DOHH2 (cell line): ENCODE data around the gene YDJC.
"Not testable (repeated sequence)": the region's sequence is repeated elsewhere in the genome, so short reads cannot be mapped to it uniquely, and the experiment has no call there.

ENCODE experiments used
- H3F3A ChIP-seq: fragments of 200-600 bp; sonication (generic), shearing (Covaris generic); 2 replicates; pipeline ENCODE4 v1.6.0; 2016; ENCODE audit warnings: antibody characterized with exemption, mild to moderate bottlenecking; ENCODE audit not compliant: control insufficient read depth, insufficient read depth
- H3K27ac ChIP-seq: fragments of 200-600 bp; sonication (generic); 2 replicates; pipeline ENCODE4 v1.5.1; 2014; ENCODE audit warnings: low read depth, mild to moderate bottlenecking, low read length, moderate library complexity
- H3K27me3 ChIP-seq: fragments of 200-600 bp; sonication (generic); 2 replicates; pipeline ENCODE4 v1.6.1; 2014; ENCODE audit warnings: mild to moderate bottlenecking, low read length, mixed read lengths; ENCODE audit not compliant: control insufficient read depth
- H3K36me3 ChIP-seq: fragments of 200-600 bp; sonication (generic); 2 replicates; pipeline ENCODE4 v1.6.1; 2014; ENCODE audit warnings: mild to moderate bottlenecking, low read length, moderate library complexity, mixed read lengths; ENCODE audit not compliant: control insufficient read depth
- H3K4me1 ChIP-seq: fragments of 200-600 bp; sonication (generic); 2 replicates; pipeline ENCODE4 v1.6.1; 2014; ENCODE audit warnings: mild to moderate bottlenecking, low read length, mixed read lengths; ENCODE audit not compliant: control insufficient read depth
- H3K4me2 ChIP-seq: fragments of 200-600 bp; sonication (generic); 2 replicates; pipeline ENCODE4 v1.6.0; 2014; ENCODE audit warnings: mild to moderate bottlenecking, low read length, moderate library complexity
- H3K4me3 ChIP-seq: fragments of 200-600 bp; sonication (generic); 2 replicates; pipeline ENCODE4 v1.5.1; 2014; ENCODE audit warnings: mild to moderate bottlenecking, low read length, mixed read lengths
- H3K79me2 ChIP-seq: fragments of 200-600 bp; sonication (generic); 2 replicates; pipeline ENCODE4 v1.6.1; 2014; ENCODE audit warnings: mild to moderate bottlenecking, low read length, mixed read lengths; ENCODE audit not compliant: control insufficient read depth
- H3K9me2 ChIP-seq: fragments of 200-600 bp; sonication (generic); replicated peaks from 2 replicates; pipeline ENCODE4 v1.6.1; 2014; ENCODE audit warnings: mild to moderate bottlenecking, low read length, mixed read lengths; ENCODE audit not compliant: control insufficient read depth
- H3K9me3 ChIP-seq: fragments of 200-600 bp; sonication (generic); 2 replicates; pipeline ENCODE4 v1.6.1; 2014; ENCODE audit warnings: antibody characterized with exemption, low read length, mixed read lengths; ENCODE audit not compliant: control insufficient read depth, insufficient read depth
- H4K20me1 ChIP-seq: fragments of 200-600 bp; sonication (generic); 2 replicates; pipeline ENCODE4 v1.6.0; 2014; ENCODE audit warnings: low read depth, mild to moderate bottlenecking, antibody characterized with exemption, low read length, moderate library complexity; ENCODE audit not compliant: control insufficient read depth, insufficient read depth
- EZH2phosphoT487 ChIP-seq: fragments of 200-600 bp; sonication (generic); IDR thresholded peaks from 2 replicates; pipeline ENCODE4 v1.6.1; 2017; ENCODE audit warnings: borderline replicate concordance, mild to moderate bottlenecking, antibody characterized with exemption, low read length, moderate library complexity, mixed read lengths
- TF ChIP-seq, protein P1 (sequence below): fragments of 200-600 bp; sonication (generic); IDR thresholded peaks from one replicate; pipeline ENCODE4 v1.5.1; 2014; ENCODE audit warnings: antibody characterized with exemption, mild to moderate bottlenecking, low read depth, low read length; ENCODE audit not compliant: poor library complexity, severe bottlenecking

The YDJC gene

DNA sequence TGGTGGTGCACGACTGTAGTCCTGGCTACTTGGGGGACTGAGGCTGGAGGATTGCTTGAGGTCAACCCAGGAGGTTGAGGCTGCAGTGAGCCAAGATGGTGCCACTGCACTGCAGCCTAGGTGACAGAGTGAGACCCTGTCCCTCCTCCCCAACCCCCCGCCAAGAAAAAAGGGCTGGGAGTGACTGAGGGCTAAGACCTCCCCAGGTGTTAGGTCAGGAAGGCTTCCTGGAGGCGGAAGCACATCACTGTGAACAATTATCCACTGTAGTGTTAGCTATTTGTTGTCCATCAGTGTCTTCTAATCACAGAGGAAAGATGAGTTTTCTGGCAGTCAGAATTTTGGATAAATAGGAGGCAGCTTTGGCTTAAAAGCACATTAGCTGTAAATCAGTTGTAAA is 8.8 kb downstream of the YDJC start:
- peaks cover 92% of the 10 kb centered on the region for H3K79me2 ChIP-seq
- H4K20me1 ChIP-seq, result peaks cover 6% of the 10 kb centered on the region; the same call in 1 of the 2 replicates
- no peaks in the 10 kb centered on the region for H3K9me3 ChIP-seq
- TF ChIP-seq, protein P1, sequence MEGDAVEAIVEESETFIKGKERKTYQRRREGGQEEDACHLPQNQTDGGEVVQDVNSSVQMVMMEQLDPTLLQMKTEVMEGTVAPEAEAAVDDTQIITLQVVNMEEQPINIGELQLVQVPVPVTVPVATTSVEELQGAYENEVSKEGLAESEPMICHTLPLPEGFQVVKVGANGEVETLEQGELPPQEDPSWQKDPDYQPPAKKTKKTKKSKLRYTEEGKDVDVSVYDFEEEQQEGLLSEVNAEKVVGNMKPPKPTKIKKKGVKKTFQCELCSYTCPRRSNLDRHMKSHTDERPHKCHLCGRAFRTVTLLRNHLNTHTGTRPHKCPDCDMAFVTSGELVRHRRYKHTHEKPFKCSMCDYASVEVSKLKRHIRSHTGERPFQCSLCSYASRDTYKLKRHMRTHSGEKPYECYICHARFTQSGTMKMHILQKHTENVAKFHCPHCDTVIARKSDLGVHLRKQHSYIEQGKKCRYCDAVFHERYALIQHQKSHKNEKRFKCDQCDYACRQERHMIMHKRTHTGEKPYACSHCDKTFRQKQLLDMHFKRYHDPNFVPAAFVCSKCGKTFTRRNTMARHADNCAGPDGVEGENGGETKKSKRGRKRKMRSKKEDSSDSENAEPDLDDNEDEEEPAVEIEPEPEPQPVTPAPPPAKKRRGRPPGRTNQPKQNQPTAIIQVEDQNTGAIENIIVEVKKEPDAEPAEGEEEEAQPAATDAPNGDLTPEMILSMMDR, result no peak
- no peak for TF ChIP-seq EZH2phosphoT487
- no peak overlapping the region for H3K27ac ChIP-seq
- H3K4me2 ChIP-seq, result no peak overlapping the region
- peaks cover 32% of the 10 kb centered on the region for H3K4me1 ChIP-seq
- peaks cover 36% of the 10 kb centered on the region for H3F3A ChIP-seq
- H3K27me3 ChIP-seq, result no peaks in the 10 kb centered on the region
- no peak overlapping the region for H3K4me3 ChIP-seq
- no peaks in the 10 kb centered on the region for H3K9me2 ChIP-seq
- peaks cover 59% of the 10 kb centered on the region for H3K36me3 ChIP-seq

DNA sequence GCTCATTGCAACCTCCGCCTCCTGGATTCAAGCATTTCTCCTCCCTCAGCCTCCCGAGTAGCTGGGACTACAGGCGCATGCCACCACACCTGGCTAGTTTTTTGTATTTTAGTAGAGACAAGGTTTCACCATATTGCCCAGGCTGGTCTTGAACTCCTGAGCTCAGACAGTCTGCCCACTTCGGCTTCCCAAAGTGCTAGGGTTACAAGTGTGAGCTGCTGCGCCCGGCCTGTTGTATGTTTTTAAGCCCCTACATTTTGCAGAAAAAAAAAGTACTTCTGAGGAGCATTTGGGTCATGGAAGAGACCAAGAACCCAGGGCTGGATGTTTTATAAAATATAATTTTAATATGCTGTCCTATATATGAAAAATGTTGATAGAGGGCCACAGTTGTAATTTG is 12.5 kb downstream of the YDJC start:
- H3K4me3 ChIP-seq, H3K9me3 ChIP-seq, H3K27me3 ChIP-seq, H3K9me2 ChIP-seq: not testable (repeated sequence)
- Histone ChIP-seq H3F3A (peaks cover 18% of the 10 kb centered on the region), H3K4me1 (peaks cover 47% of the 10 kb centered on the region), H3K4me2 (0 out of 2 replicates have a peak overlapping the region, but pooled peaks have one; percentile 23), H3K36me3 (peaks cover 60% of the 10 kb centered on the region), H3K27ac (0 out of 2 replicates have a peak overlapping the region, but pooled peaks have one; percentile 27), H3K79me2 (peaks cover 87% of the 10 kb centered on the region), H4K20me1 (peaks cover 10% of the 10 kb centered on the region; the same call in 1 of the 2 replicates)

DNA sequence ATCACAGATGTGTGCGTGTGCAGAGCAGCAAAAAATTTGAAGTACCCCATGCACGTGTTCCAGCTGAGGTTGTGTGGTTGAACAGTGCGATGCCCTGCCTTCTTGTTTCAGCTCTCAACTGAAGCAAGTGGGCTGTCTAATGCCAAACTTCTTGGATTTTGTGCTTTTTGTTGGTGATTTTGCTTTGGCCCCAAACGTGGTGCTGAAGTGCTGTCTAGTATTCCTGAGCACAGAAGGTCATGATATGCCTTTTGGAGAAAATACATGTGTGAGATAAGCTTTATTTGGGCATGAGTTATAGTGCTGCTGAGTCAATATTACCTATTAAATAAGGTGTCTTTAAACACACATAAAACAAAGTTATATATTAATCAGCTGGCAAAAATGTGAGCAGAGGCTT is 14.1 kb downstream of the YDJC start:
- Histone ChIP-seq H3K9me2 (no peaks in the 10 kb centered on the region), H3K36me3 (peaks cover 63% of the 10 kb centered on the region), H3K27me3 (no peaks in the 10 kb centered on the region), H3F3A (peaks cover 12% of the 10 kb centered on the region), H3K27ac (peak overlapping the region; percentile 27), H4K20me1 (peaks cover 9% of the 10 kb centered on the region; the same call in 1 of the 2 replicates), H3K9me3 (no peaks in the 10 kb centered on the region), H3K79me2 (peaks cover 91% of the 10 kb centered on the region), H3K4me2 (peak overlapping the region; percentile 23), H3K4me1 (peaks cover 47% of the 10 kb centered on the region), H3K4me3 (0 out of 2 replicates have a peak overlapping the region, but pooled peaks have one; percentile 13)
- TF ChIP-seq, protein P1, result no peak
- no peak for TF ChIP-seq EZH2phosphoT487

DNA sequence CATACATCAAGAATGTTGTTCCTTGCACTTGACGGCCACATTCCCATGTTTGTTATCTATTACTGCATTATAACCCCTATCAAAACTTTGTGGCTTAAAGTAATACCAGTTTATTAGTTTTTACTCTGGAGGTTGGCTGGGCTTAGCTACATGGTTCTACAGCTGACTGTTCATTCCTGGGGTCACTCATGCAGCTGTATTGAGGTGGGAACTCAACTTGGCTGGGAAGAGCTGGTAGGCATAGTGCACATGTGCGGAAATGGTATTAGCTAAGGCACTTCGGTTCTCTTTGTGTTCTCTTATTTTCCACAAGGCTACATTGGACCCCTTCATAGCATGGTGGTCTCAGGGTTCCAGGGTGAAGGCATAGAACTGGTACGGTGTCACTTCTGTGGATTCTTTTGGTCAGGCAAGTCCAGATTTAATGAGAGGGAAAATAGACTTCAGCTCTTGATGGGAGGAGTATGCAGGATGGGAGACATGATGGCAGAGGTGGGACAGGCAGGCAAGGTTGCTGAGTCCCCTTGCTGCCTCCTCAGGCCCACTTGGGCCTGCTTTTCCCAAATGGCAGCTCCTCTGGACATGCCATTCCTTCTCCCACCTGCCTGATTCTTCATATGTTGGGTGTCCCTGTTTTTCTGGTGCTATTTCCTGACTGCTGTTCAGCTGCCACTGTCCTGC is 16.1 kb downstream of the YDJC start:
- Histone ChIP-seq H3K9me3 (no peaks in the 10 kb centered on the region), H3K4me3 (no peak overlapping the region), H3K9me2 (no peaks in the 10 kb centered on the region), H3K79me2 (peaks cover 90% of the 10 kb centered on the region), H3K4me1 (peaks cover 47% of the 10 kb centered on the region), H3K27ac (no peak overlapping the region), H3K36me3 (peaks cover 69% of the 10 kb centered on the region), H3K27me3 (no peaks in the 10 kb centered on the region), H3K4me2 (no peak overlapping the region), H3F3A (peaks cover 9% of the 10 kb centered on the region), H4K20me1 (peaks cover 9% of the 10 kb centered on the region; the same call in 1 of the 2 replicates)
- TF ChIP-seq, protein P1, result no peak
- no peak for TF ChIP-seq EZH2phosphoT487
